Embryonic facial prominence (tissue), 1 donor: ENCODE results near the gene CD7.

Source experiments
- DNase-seq: peaks from one replicate; pipeline ENCODE4 v3.0.0-alpha.2; 2016; ENCODE audit errors: extremely low spot score

The CD7 gene

DNA sequence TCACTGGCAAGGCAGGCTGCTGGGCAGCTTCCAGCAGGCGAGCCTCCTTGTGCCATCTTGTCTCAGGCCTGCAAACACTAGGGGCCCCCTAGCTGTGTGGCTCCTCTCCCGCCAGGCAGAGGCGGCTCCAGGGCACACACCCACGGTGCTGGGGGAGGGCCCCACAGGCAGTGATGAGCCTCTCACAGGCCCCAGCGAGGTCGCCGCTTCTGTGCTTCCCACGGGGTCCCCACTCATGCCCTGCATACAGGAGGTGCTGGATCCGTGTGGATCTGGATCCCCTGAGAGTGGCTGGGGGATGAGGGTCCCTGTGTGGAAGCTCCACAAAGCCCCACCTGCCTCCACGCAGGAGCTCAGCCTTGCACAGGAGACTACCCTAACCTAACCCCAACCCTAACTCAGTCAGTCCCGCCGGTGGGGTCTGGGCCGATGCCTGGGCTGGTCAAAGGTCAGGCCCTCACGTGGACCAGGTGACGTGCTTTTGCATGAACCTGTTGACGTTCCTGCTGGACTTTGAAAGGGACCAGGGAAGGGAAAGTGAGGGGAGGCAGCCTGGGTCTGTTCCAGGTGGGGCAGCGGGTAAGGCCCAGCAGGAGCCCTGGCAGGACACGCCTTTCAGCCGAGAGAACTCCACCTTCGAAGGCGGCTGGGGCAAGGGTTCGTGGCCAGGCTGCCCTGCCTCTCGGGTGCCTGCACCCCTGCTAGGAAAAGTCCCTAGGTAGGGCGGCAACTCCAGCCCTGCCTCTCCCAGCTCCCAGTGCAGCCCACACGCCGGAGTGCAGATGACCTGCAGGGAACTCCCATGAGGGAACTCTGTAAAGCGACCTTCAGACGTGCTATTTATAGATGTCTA, 11.0 kb upstream of the CD7 start:
- DNase-seq, result no peak

GRCh38 chr17:82327757-82328140, 10.3 kb upstream of the CD7 start:
- DNase-seq, result no peak

DNA sequence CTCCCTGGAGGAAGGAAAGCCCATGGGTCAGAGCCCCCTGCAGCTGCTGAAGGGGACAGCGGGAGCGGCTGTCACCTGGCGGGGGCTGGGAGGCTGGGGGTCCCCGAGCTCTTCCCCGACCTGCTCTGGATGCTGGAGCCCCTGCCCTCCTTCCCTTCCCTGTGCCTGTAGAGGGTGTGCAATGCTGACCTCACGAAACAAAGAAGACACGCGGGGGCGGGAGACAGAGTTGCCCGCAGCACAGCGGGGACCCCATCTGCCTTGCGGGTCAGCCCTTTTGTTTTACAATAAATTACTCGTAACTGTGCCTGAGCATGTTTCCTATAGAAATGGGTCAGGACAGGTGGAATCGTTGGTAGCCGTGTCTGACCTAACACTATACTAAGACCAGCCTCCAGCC, 9.9 kb upstream of the CD7 start:
- DNase-seq, result no peak

DNA sequence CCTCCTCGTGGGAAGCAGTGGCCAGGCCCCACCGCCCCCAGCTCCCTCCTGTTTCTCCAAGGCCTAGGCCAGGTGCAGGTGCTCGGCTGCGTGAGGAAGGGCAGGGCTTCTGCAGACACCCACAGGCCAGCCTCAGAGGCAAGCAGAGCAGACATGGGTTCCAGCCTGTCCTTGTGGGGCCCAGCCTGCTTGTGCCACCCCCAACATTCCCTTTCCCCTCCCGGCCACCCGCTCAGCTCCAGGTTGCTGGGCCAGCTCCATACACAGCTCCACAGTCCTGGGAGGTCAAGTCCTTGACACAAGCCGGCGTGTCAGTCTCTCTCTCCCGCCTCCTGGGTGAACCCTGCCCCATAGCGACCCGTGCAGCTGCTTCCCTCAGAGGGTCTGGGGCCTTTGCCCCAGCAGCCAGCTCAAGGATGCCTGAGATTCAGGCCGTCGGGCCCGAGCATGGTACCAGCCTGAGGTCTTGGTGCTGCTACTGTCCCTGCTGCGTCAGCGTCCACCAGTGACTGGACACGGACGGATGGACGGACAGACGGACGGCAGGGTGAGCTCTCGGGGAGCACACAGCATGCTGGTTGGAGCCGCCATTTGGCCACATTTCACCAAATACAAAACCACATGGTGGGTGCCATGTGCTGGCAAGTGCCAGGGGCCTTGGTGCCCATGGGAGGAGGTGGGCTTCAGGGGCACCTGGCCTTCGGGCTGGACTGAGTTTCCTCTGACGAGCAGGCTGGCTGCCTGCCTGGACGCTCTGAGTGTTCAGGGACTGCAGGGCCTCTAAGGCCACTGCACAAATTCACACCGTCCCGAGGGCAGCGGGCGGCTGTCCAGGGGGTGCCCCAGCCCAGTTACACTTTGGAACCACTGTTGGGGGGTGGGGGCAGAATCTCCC, 8.1 kb upstream of the CD7 start:
- DNase-seq, result no peak

DNA sequence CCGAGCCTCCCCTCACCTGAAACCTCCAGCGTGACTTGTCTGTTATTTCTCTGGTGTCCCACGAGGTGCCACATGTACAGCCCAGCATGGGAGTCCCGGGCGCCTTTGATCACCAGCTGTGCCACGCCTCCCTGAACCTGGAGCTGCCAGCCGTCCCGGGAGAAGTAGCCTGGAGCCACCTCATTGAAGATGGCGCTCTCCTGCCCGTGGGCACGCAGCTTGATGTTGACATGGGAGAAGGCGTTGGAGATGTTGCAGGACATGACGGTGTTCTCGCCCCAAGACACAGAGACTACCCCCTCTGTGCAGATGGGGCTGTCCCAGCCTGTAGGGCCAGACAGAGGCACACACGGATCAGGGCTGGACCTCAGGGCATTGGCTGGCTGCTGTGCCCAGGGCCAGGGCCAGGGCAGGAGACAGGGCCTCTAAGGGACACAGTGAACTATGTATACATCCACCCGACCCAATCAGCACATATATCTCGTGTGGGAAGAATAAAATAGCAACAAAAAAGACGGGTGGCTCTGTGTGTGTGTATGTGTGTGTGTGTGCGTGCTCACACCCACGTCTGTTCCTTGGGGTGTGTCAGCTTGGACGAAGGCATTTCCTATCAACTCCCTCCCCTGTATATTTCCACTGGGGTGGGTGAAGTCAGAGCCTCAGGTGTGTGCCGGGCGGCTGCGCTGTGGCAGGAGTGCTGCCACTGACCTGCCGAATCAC, 7.3 kb upstream of the CD7 start:
- DNase-seq, result no peak

- DNase-seq, result no peak
Measured at GRCh38 chr17:82323514-82324234, 6.3 kb upstream of the CD7 start.

DNA sequence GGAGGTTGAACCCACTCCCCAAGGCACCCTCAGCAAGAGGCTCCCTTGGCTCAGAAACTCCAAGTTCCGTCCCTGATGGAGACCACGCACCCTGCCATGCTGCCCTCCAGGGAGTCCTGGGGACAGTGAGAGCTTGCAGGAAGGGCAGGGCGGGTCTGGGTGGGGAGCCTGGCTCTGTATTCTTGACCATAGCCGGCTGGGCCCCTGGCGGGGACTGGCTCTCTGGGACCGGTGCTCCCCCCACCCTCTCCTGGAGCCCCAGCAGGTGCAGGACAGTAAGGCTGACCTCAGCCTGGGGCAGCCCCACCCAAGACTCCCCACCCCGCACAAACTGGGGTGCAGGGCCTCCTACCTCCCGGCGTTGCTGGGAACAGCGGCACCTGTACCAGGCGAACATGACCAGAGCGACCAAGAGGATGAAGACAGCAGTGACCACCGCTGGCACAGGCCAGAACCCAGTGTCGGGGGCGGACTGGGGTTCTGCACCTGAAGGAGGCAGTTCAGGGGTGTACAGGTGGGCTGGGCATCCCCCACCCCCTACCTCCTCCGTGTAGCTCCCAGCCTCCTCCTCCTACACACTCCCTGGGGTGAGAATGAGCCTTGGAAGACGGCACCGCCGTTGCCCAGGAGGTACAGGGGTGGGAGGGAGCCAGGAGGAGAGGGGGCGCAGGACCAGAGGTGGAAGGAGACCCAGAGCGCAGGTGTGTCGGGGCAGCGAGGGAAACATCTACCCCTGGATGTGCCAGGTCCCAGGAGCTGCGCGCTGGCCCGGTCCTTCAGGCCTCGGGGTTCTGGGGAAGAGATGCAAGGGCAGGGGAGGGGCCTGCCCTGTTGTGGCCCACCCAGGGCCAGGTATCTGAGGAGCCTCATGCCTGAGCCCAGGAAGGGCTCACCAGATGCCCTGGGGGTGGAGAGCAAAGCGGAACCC, 5.4 kb upstream of the CD7 start:
- DNase-seq, result no peak

DNA sequence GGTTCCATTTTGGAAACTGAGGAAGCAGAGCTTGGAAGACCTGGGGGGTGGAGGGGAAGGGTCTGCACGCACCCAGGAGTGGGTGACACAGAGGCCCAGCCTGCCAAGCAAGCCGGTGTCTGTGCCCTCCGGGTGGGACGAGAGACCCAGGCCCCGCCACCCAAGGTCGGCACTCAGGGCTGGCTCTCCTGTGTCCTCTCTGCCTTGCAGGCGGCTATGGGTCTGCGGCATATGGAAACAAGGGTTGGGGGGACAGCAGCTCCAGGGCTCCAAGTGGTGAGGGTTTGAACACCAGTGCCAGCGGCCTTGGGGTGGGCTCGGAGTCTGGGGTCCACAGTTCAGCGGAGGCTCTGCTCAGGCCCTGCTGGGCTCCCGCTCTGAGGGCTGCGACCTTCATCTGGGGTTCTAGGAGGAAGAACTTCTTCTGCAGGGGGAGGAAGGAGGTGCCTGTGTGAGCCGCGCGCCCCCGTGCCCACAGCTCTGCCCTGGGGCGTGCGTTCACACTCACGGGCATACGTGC, 4.6 kb upstream of the CD7 start:
- DNase-seq, result no peak

DNA sequence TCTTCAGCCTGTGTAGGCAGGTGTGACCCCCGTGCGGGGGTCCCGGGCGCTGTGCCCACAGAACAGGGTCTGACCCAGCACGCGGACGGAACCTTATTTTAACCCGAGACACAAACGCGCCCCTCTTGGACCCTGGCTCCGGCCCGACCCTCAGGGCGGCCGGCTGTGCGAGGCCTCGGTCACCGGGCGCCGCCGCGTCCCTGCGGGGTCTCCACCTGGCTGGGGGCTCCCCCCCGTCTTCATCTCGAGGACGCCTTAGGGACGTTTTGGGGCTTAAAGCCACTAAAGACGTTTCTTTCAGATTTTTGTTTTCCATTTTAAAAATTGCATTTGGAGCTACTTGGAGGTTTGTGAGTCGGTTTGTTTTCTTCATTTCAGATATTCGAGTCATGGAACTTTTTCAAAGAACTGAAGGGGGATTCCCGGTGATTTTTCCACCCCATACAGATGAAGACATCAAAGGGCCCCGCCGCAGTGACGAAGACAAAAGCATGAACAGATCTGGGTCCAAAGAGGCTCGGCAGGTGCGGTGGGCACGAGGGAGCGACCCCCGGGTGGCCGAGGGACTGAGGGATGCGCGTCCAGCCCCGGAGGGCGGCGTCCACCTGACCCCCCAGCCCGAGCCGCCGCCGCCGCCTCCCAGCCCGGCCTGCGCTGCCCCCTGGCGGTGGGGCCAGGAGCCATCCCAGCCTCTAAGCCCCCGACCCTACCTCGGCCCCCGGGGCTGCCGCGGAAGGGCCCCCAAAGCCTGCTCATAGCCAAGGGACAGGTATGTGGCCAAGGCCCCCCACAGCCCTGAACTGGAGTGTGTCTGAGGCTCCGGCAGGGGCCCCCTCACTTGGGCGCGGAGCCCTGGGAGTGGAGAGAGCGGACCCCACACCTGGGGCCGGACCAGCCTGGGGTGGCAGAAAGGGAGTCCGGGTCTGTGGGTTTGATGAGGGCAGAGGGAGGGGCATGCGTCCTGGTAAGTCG, 3.8 kb upstream of the CD7 start:
- no peak for DNase-seq

DNA sequence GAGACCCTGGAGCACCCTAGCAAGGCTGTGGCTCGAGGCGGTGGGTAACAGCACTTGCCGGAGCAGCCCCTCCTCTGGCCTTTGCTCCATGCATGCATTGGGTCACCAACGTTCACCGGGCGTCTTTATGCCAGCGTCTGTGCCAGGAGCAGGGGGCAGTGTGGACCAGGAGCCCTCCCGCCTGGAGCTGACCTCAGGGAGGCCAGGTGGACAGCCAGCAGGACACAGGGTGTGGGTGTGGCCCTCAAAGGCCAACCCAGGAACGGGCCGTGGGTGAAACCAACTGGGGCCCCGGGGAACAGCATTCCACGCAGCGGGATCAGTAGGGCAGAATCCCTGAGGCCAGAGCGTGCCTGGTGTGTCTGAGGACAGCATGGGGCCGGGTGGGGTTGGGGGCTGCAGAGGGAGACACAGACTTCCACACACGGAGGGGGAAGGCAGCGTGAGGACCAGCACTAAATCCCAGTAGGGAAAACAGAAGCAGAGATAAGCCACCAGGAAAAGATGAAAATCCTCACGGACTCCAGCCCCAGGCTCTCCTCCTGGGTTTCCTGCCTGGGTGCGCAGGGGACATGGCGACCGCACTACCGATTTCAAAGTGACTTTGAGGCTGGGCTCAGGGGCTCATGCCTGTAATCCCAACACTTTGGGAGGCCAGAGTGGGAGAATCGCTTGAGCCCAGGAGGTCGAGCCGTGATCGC, 2.9 kb upstream of the CD7 start:
- DNase-seq, result no peak

- no peak for DNase-seq
Measured at GRCh38 chr17:82319619-82320062, 2.2 kb upstream of the CD7 start.

GRCh38 chr17:82318772-82319606, 1.6 kb upstream of the CD7 start:
- no peak for DNase-seq

DNA sequence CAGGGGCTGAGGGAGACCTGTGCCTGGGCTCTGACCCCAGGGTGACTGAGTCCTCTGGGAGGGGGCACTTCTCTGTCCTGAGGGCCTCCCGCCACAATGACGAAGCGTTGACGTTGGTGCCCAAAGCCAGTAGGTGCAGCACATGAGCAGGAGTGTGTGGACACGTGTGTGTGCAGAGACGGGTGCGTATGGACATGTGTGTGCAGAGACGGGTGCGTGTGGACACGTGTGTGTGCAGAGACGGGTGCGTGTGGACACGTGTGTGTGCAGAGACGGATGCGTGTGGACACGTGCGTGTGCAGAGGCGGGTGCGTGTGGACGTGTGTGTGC, 726 bp upstream of the CD7 start:
- DNase-seq, result no peak

DNA sequence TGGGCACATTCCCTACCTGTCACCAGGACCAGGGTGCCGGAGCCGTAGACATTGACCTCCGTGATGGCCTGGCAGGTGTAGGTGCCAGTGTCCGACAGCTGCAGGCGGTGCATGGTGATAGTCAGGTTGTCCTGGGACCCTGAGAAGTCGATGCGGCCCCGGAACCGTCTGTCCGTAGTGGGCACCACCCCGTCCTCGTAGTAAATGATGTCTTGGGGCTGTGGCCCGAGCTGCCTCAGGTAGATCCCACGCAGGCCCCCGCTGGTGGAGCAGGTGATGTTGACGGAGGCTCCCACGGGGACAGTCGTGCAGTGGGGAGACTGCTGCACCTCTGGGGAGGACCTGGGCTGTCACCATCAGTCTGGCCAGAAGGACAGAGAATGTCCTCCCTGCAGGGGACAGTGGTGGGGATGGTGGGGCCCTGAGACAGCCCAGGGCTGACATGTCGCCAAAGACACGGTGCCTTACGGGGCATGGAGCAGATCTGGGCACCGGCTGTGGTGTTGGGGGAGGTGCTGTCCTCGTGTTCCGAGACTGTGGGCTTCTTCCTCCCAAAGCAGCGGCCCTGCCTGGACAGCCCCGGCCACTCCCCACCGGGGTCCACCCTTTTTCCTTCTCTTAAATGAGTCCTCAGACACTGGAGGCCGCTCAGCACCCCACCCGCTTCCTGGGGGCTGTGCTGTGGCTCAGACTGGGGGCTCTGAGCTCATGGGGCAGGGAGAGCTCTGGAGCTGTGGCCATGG, 586 bp downstream of the CD7 start:
- no peak for DNase-seq

- DNase-seq, result no peak
Measured at GRCh38 chr17:82315703-82316358, 1.6 kb downstream of the CD7 start.
